ENCODE results near the gene TREH. TPM values are rescaled to one million over a fixed set of nuclear protein-coding genes. Genes with fewer than 3 reads are reported as not detected.

The TREH gene
- total RNA-seq, 1 experiment from 2014 or later = 0.15 TPM

DNA sequence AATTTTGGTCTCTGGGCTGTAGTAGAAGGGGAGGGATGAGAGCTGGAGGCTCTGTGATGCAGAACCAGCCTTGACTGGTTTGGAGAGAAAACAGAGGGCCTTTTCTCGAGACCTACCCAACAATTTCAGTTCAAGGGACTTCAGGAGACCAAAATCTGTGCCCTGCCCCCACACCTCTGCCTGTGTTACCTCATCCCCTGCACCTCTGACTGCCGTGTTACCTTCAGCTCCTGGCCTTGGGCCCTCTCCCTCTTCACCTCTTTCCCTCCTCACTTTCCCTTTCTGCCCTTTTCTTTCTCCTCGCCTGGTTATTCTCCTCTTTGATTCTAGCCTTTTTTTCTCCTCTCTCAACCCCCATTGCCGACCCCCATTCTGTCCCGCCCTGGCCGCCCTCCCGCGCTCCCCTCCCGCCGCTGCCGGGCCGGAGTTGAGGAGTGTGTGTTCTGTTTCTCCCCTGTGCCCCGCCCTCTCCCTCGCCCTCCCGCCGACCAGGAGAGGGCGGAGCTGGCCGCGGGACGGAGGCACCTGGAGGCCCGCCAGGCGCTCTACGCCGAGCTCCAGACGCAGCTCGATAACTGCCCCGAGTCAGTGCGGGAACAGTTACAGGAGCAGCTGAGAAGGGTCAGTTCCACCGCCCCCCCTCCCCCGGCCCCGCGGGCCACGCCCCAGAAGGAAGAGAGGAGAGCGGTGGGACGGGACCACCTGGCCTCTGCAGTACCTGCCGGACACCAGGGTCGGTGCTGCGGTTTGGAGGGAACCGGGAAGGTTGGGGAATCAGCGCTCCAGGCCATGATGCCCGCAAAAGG is 44.8 kb downstream of the TREH start:
- H3K79me2 ChIP-seq (ENCODE audit: insufficient read depth, low read length) = no peaks in the 10 kb centered on the region
- H2AFZ ChIP-seq (ENCODE audit: low read depth, low read length, poor library complexity, severe bottlenecking) = peak overlapping the region; percentile 5
- H3K4me2 ChIP-seq (ENCODE audit: low read length) = peak overlapping the region; percentile 79
- no TSS peak for BruUV-seq (replicated peaks)
- ATAC-seq = peak; percentile 94
- no peak for DNase-seq (ENCODE audit: low read depth, low spot score)
- intact Hi-C loops (cut with micrococcal nuclease) = no loop called here
- H4K20me1 ChIP-seq (ENCODE audit: insufficient read depth) = no peaks in the 10 kb centered on the region
- H3K4me1 ChIP-seq (ENCODE audit: control insufficient read depth in 1 of 2, insufficient read depth in 2 of 2, low read length in 2 of 2) = peaks cover 9 to 42% of the 10 kb centered on the region in 2 experiments; a peak in 3 of 4 replicates
- ChIA-PET CTCF (interaction anchor here (1.2 to 2.7 kb wide), 5 partner anchors 13 to 55 kb away, joined by 3 to 10 read pairs (median 4); partner anchors contain the start of gene PHLDB1), RAD21 (ENCODE audit: low non-redundant PET in 1 of 2, low total read pairs in 2 of 2, uncharacterized antibody in 2 of 2, unreplicated experiment in 2 of 2) (interaction anchor here in 1 of 2 experiments (0.6 kb wide), 2 partner anchors 26 to 67 kb away, joined by 3 to 4 read pairs; no protein-coding TSS in a partner anchor), POLR2A (interaction anchor here (0.7 to 3.8 kb wide), 4 partner anchors 13 to 40 kb away, joined by 3 to 33 read pairs (median 3); partner anchors contain the start of gene PHLDB1)
- no peaks in the 10 kb centered on the region for H3K9me3 ChIP-seq (ENCODE audit: control insufficient read depth in 1 of 2, insufficient read depth in 1 of 2, low read depth in 1 of 2, low read length in 2 of 2)
- no peak for TF ChIP-seq ELF1 (IDR thresholded peaks at IDR 0.05; ENCODE audit: borderline replicate concordance, low read depth)
- no peak for TF ChIP-seq CBX3 (IDR thresholded peaks at IDR 0.05; ENCODE audit: low read depth)
- no peak for TF ChIP-seq ZNF274 (IDR thresholded peaks at IDR 0.05; ENCODE audit: low read depth, low read length)
- TF ChIP-seq POLR2AphosphoS5 (IDR thresholded peaks at IDR 0.05; ENCODE audit: low read depth, low read length) = peak; percentile 42; the same call in 1 of the 2 replicates
- TF ChIP-seq, protein P1, sequence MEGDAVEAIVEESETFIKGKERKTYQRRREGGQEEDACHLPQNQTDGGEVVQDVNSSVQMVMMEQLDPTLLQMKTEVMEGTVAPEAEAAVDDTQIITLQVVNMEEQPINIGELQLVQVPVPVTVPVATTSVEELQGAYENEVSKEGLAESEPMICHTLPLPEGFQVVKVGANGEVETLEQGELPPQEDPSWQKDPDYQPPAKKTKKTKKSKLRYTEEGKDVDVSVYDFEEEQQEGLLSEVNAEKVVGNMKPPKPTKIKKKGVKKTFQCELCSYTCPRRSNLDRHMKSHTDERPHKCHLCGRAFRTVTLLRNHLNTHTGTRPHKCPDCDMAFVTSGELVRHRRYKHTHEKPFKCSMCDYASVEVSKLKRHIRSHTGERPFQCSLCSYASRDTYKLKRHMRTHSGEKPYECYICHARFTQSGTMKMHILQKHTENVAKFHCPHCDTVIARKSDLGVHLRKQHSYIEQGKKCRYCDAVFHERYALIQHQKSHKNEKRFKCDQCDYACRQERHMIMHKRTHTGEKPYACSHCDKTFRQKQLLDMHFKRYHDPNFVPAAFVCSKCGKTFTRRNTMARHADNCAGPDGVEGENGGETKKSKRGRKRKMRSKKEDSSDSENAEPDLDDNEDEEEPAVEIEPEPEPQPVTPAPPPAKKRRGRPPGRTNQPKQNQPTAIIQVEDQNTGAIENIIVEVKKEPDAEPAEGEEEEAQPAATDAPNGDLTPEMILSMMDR (IDR thresholded peaks at IDR 0.05 in 2 of 3, conservative IDR thresholded peaks at IDR 0.05 in 1 of 3; ENCODE audit: borderline replicate concordance in 1 of 3, insufficient read depth in 1 of 3, low read depth in 2 of 3, low read length in 2 of 3) = peak in 2 of 3 experiments; percentile 10 to 18; a peak in 2 of 6 replicates
- peak overlapping the region; percentile 33 to 50 for H3K4me3 ChIP-seq (replicated peaks in 1 of 2; ENCODE audit: low read depth in 1 of 2, low read length in 2 of 2)
- H3K27me3 ChIP-seq (ENCODE audit: insufficient read depth, low read length) = no peaks in the 10 kb centered on the region
- no peaks in the 10 kb centered on the region for H3K9me2 ChIP-seq (ENCODE audit: insufficient read depth)
- H3K27ac ChIP-seq (ENCODE audit: low read depth, low read length) = peak overlapping the region; percentile 42; the same call in 1 of the 2 replicates
- H3K36me3 ChIP-seq (ENCODE audit: control insufficient read depth in 1 of 2, insufficient read depth in 2 of 2, low read length in 2 of 2) = no peaks in the 10 kb centered on the region
- H3K9ac ChIP-seq (ENCODE audit: low read length) = peak overlapping the region; percentile 54
